Activated CD4-positive, alpha-beta T cell treated with anti-CD3 and anti-CD28 coated beads, Interleukin-2, Interleukin-6, amounts not matched to agents 100 ng/mL and 50 ng/mL, durations not matched to agents 16 hours and 8 hours (primary cell): ENCODE results near the gene KRTAP19-2.
A peak's percentile ranks its signal among the peaks of the same experiment; 100 is the strongest.

ENCODE experiments used
- DNase-seq: peaks from one replicate; pipeline ENCODE4 v3.0.0-alpha.2; 2020

Gene KRTAP19-2, protein sequence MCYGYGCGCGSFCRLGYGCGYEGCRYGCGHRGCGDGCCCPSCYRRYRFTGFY

DNA sequence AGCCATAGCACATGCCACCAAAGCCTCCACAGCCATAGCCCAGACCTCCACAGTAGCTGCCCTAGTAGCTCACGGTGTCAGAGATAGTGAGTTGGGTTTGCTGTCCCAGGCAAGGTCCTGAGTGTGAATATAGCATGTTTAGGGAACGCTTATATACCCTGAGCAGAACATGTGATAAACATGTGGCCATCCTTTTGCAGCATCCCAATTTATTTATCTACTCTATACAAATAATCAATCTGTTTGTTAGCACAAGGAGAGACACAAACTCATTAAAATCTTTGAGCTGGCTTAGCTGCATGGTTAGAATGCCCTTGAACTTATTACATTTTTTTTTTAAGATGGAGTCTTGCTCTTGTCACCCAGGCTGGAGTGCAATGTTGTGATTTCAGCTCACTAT is at the start of gene KRTAP19-2:
Gene KRTAP19-2 (minus strand): TSS at position 101 of the 400 bp plus-strand sequence. CDS start 88 bp downstream, at position 13.
- DNase-seq, result no peak

DNA sequence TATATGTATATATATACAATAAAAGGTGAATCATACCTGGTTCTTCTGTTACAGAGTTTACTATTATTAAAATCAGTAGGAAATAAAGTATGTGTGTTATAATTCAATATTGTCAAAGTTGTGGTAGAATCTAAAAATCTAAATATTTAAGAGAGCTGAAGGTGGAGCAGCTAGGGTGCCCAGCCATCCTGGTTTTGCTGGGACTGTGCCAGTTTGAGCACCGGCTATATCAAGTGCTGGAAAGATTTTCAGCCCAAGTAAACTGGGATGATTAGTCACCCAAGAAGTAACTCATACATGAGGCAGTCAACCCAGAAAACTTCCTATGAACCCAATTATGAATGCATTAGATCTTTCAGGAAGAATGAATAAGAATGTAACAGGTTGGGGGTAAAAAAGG is 31.6 kb upstream of the KRTAP19-2 start:
- no peak for DNase-seq

DNA sequence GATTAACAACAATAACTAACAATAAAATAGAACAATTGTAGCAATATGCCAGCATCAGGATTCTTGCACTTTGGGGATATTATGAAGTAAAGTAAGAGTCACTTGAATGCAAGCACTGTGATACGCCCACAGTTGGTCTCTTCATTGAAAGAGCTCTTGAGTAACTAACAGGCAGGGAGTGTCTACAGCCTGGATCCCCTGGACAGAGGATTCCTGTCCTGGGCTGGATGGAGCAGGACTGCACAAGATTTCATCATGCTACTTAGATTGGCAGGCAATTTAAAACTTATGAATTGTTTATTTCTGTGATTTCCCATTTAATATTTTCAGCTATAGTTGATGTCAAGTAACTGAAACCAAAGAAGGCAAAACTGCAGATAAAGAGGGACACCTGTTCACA is 28.4 kb upstream of the KRTAP19-2 start:
- no peak for DNase-seq

DNA sequence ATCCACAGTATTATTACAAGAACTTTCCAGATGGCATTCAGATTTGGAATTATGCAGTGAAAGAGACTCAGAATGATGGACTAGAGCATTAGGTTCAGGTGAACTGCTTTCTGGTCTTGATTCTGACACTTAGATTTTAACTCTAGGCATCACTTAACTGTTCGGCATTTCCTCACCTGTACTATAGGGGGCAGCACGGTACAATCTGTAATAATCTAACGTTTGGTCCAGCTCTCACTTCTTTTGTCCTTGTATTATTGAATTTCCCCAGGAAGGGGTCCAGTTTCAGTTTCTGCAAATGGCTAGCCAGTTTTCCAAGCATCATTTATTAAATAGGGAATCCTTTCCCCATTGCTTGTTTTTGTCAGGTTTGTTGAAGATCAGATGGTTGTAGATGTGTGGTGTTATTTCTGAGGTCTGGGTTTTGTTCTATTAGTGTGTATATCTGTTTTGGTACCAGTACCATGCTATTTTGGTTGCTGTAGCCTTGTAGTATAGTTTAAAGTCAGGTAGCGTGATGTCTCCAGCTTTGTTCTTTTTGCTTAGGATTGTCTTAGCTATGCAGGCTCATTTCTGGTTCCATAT is 18.5 kb upstream of the KRTAP19-2 start:
- DNase-seq, result peak; percentile 34

DNA sequence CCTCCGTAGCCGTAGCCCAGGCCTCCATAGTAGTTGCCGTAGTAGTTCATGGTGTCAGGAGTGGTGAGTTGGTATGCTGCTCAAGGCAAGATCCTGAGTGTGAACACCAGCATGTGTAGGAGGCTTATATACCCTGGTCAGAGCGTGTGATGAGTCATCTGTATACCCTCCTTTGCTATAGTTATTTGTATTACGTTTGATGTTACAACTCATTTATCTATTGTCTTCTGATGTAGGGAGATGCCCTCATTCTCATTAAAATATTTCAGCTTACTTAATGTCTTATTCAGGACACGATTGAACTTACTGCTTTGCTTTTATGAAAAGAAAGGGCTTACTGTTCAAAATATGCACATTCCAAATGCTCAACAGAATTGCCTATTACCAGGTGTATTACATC is 14.8 kb upstream of the KRTAP19-2 start, which contains the start of gene KRTAP19-5:
Gene KRTAP19-5 (minus strand): TSS at position 101 of the 400 bp plus-strand sequence. CDS start 51 bp downstream, at position 50.
- DNase-seq, result no peak

DNA sequence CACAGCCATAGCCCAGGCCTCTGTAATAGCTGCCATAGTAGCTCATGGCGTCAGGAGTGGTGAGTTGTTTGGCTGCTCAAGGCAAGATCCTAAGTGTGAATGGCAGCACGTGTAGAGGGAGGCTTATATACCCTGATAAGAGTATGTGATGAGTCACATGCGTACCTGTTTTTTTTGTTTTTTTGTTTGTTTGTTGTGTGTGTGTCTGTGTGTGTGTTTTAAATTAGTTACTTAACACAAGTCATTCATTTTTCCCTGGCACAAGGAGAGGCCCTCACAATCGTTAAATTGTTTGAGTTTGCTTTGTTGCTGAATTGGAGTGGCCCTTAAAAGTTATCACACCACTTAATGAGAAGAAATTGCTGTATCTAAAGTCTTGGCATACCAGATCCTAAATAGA is 9.8 kb upstream of the KRTAP19-2 start, which contains the start of gene KRTAP19-4:
Gene KRTAP19-4 (minus strand): TSS at position 101 of the 400 bp plus-strand sequence. CDS start 55 bp downstream, at position 46.
- DNase-seq, result no peak

DNA sequence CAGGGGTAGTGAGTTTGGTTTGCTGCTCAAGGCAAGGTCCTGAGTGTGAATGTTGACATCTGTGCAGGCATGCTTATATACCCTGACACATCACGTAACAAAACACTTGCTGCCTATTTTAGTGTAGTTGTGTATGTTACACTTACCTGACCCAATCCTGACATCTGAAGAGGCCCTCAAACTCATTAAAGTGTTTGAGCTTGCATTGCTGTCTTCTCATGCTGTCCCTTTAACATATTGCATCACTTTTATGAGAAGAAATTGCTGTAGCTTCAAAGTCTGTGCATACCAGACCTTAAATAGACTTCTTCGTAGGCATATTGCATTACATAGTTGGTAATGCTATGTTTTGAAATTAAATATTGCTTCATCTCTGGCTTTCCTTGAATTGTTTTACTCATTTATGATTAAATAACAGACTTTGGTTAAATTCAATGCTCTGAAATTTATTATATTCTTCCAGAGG is 4.8 kb upstream of the KRTAP19-2 start, which contains the start of gene KRTAP19-3:
Gene KRTAP19-3 (minus strand): TSS at position 51 of the 466 bp plus-strand sequence. CDS start 56 bp downstream, outside the sequence.
- DNase-seq, result no peak

DNA sequence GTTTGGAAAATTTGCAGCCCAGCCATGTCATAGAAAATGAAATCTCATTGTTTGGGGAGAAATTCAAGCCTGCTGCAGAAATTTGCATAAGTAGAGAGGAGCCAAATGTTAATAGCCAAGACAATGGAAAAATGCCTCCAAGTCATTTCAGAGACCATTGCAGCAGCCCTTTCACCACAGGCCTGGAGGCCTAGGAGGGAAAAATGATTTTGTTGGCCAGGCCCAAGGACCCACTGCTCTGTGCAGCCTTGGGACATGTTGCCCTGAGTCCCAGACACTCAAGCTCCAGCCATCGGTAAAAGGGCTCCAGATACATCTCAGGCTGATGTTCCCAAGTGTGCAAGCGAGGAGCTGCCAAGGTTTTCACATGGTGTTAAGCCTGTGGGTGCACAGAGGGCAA is 1.1 kb downstream of the KRTAP19-2 start:
- DNase-seq, result no peak

DNA sequence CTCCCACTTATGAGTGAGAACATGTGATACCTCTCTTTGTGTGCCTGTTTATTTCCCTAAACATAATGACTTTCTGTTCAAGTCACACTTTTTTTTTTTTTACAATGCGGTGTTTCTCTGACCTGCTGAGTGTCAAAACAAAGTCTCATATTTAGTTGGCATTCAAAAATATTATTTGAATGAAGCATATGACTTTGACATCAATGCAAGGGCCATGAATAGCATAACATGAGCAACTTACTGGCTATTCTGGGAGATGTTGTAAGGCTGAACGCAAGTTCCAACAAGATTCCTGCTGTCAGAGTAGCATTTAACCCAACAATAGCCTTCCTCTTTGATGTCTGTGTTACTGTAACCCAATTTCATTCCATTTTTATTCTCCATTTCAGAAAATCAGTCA is 5.1 kb downstream of the KRTAP19-2 start:
- DNase-seq, result no peak

DNA sequence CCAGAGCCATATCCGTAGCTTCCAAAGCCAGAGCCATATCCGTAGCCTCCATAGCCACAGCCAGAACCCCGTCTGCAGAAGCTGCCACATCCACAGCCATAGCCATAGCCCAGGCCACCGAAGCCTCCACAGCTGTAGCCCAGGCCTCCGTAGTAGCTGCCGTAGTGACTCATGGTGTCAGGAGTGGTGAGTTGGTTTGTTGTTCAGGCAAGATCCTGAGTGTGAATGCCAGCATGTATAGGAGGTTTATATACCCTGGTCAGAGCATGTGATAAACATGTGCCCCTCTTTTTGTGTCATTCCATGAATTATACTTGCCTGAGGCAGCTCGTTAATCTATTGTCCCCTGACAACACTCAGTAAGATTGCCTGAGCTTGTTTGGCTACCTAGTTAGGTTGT is 7.1 kb downstream of the KRTAP19-2 start, which contains the start of gene KRTAP19-1:
Gene KRTAP19-1 (minus strand): TSS at position 223 of the 400 bp plus-strand sequence. CDS start 50 bp downstream, at position 173.
- no peak for DNase-seq

DNA sequence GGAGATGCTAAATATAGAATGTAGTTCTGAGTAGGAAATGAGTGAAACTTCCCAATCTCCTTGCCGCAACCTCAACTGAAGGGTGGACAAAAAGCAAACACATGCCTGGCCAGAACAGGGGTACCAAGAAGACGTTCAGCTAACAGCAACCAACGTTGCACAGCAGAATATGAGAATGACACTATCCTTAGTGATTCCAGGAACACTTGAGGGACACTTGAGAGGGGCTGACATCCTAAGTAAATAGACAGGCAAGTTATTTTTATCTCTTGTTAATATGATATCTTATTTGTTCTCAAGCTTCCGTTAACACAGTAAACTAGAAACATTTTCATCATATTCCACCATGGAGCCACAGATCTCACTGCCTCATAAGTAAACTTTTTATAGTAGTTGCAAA is 8.0 kb downstream of the KRTAP19-2 start:
- DNase-seq, result no peak

DNA sequence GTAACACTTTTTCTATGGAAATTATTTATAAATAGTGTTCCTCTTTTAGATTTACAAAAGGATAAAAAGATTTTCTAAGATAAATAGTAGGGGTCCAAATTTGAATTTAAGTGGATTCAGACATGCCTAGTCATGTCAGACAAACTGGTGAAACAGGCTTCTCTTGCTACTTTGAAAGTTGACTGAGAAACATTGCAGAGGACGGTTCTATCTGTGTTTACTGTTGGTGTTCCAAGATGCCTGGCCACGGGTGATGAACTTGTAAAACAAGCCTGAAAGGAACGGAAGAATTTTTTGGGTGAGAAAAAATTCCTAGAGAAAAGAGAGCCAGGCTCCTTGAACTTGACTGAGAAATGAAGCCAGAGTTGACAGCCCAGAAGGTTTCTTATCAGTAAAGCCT is 9.2 kb downstream of the KRTAP19-2 start:
- DNase-seq, result no peak

DNA sequence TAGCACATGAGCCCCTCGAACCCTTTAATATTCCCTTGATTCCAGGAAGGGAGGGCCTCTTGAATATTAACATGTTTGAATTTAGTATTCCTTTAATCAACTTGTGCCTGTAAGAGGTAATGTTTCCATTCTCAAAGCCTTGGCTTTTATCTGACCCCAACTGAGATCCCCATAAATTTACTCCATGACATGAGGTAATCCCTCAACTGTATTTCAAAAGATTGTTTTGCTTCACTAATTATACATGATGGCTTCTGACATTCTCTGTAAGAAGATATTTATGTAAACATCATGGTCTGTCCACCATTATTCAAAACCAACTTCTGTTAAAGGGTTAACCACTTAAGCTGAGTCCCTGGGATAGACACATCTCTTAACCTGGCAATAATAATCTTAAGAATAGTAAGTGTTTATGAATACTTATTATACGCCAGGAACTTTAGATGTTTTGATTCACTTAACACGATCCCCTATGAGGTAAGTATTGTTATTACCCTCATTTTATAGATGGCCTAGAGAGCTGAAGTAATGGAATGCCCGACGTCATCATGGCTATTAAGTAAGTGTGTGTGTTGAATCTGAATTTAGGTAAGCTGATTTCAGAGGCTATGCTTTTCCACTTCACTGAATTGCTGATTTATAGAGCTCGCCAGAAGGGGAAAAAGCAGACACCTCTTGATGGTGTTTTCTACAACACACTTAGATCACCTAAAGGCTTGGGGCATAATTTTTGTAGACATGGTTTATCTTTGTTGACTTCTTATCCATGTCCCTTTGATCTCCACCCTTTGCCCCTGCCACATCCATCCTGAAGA is 18.1 kb downstream of the KRTAP19-2 start:
- DNase-seq, result no peak

DNA sequence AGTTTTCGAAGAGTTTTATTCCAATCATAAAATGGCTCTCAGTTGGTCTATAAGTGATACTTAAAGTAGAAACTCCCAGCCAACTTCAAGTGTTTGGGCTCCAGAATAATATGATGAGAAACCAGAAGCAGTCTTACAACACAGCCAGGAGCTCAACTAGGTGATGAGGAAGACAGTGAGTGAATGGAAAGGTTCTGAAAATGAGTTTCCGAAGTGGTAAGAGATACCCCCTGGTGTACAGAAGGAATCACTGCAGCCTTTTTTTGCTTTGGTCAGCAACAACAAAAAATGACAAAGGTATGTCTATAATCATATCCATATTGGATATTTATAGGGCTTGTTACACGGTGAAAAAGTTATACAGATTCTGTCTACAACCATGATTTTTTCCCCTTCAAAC is 23.5 kb downstream of the KRTAP19-2 start:
- DNase-seq, result peak; percentile 1

DNA sequence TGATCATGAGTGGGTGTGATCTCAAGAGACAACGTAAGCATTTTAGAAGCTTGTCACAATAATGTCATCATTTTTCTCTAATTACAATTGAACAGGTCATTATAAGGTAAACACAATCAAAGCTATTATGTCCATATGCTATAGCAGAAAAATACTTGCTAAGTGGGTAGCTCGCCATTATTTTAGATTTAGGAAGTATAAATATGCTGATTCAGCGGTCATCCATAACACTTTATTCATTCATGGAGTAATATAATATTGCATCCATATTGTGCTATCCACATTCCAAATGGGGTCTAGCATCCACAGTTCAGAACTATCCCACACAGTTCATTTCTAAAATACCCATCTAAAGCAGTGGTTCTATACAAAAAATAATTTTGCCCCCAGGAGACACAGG is 38.7 kb downstream of the KRTAP19-2 start:
- no peak for DNase-seq

DNA sequence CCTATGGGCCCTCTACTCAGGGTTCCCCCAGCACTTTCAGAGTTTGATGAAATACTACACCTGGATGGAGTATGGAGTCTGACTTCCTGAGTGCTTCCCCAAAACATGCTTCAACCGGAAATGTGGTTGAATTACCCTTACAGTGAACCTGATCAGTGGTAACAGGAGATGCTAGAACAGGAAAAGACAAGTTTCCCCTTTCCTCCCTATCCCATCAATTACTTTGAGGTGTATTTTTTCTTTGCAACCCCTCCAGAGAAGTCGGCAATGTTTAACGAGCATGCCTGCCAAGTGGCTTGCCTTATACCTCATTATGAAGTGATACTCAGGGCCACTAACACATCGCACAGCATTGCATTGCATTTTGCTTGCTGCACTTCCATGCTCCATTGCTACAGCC is 40.2 kb downstream of the KRTAP19-2 start:
- no peak for DNase-seq

DNA sequence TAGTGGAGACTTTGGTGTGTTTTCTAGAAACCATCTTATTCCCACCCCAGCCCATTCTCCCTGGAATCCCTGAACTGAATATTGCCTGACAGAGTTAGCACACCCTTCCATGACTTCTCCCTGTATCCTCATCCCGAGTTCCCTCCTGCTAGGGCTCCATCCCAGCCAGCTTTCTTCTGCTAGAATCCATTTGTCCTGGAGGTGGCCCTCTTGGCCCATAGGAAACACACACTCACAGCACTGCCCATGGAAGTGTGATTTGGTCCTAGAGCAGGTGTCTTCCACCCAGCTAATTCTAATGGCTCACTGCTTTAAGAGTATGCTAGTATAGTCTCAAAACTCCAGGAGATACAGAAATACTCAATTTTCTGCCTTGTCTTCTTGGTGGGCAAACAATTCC is 43.0 kb downstream of the KRTAP19-2 start:
- DNase-seq, result no peak

DNA sequence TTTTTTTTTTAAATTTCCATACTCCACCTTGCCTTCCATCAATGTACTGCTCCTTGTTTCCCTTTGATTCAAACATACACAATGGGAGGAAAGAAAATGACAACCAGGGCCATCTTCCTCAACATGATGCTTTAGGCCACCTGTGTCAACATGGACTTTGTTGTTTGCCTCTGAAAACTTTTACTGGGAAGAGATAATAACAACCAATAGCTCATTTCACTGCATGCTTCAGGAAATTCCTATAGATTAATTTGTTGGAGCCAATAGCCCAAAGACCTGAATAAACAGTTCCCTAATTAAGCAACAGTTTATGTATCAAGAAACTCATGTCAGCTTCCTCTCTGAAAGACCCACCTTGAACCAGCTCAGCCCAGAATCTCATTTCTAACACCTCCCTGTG is 44.0 kb downstream of the KRTAP19-2 start:
- no peak for DNase-seq

DNA sequence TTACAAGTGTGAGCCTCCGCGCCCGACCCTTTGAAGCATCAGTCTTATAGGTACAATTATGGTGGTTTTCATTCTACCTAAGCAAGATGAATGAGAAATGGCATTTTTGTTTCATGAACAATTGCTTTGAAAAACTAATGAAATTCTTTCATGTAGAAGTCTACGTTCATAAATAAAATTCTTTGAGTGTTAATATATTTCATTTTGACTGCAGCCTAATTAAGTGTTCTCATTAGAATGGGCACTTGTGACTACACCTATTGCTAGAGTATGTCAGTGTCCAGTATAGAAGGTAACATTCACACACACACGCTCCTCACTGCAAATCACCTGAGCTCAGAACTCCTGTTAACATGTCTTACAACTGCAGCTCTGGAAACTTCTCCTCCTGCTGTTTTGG is 47.3 kb downstream of the KRTAP19-2 start, which contains the start of gene KRTAP15-1:
Gene KRTAP15-1 (plus strand): TSS at position 301 of the 400 bp plus-strand sequence. CDS start 53 bp downstream, at position 354.
- DNase-seq, result no peak
